Activated CD4-positive, alpha-beta T cell treated with anti-CD3 and anti-CD28 coated beads, Interleukin-2, amount 50 U/mL, for 4 hours (primary cell): ENCODE data around the gene RWDD4.
"Not testable (repeated sequence)": the region's sequence is repeated elsewhere in the genome, so short reads cannot be mapped to it uniquely, and the experiment has no call there.

Experiments used
- DNase-seq, 2 experiments: peaks; one replicate each; pipeline ENCODE4 v3.0.0-alpha.2; 2020

Gene RWDD4

DNA sequence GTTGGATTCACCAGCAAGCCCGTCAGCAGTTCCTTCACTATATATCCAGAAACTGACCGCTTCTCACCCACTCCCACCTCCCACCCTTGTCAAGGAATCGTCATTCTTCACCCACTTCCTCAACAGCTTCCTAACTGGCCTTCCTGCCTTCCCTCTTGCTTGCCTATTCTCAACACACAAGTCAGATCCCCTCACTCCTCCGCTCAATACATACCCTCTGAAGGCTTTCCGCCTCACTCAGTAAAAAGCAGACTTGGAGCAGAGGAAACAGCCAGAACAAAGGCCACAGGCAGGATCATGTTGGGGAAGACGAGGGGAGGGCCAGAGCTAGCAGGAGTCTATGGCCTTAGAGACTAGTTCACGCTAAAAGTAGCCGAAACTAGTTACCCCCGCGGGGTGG, 23.7 kb downstream of the RWDD4 start:
- DNase-seq, result no peak

DNA sequence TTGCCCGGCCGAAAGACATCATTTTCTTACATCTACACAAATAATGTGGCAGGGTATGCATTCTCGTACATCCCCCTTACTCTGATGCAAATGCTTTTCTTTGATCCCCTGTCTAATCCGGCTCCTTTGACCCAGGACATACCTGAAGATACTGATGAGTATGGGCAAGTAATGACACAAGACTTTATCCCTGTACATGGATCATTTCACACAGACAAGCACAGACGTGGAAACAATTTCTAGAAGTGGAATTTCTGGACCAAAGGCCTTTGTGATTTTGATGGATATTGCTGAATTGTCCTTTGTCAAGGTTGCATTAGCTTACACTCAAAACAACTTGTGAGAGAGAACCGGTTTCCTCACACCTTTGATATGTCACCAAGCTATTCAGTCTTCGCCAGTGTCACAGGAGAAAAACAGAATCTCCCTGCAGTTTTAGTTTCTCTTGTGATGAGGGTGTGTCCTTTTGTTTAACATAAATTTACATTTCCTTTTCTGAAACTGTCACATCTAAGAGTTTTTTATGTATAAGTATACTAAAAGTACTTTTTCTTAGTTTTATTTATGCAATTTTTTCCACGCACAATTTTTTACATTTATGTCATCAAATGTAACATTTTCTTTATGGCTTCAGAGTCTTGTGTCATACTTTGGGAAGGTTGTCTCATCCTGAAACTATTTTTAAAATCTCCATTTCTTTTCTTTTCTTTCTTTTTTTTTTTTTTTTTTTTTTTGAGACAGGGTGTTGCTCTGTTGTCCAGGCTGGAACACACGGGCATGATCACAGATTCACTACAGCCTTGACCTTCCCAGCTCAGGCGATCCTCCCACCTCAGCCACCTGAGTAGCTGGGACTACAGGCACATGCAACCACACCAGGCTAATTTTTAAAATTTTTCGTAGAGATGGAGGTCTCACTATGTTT, 25.2 kb downstream of the RWDD4 start:
- no peak for DNase-seq

DNA sequence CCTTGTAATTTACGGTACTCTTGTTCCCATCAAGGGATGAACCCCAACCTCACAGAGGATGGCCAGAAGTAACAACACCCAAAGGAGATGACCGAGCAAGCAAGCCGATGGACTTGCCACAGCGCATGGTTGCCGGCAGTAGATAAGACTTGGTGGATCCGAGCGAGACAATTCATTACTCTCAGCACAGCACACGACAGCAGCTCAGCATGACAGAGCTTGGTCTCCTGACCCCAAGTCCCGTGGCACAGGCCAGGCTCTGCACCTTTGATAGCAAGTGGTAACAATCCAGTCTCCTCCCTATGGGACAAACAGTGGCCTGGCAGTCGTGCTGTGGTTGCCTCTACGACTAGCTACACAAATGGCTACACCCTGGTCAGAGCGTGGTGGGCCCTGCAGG, 26.3 kb downstream of the RWDD4 start:
- DNase-seq, result no peak

DNA sequence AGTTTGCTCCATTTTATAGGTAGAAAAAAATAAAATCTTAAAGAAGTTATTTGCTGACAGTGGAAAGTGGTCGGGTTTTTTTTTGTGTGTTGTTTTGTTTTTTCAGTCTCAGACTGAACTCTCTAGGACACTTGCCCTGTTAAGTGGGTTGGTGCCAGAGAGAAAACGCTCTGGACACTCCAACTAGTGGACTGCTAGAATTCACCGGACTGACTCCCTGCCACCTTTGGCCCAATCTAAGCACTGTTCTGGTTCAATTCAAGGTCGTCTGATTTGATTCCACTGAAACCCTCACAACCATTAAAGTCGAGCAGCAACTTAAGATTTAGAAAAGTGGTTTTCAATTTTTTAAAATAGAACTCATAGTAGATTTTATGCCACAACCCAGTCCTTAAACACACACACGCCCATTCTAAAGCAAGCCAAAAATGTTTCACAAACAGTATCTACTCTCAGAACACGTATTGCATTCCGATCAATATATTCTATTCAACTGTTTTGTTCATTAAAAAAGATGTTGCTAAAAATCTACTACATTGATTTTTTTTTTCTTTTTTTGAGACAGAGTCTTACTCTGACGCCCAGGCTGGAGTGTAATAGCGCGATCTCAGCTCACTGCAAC, 27.3 kb downstream of the RWDD4 start:
- DNase-seq, result no peak

DNA sequence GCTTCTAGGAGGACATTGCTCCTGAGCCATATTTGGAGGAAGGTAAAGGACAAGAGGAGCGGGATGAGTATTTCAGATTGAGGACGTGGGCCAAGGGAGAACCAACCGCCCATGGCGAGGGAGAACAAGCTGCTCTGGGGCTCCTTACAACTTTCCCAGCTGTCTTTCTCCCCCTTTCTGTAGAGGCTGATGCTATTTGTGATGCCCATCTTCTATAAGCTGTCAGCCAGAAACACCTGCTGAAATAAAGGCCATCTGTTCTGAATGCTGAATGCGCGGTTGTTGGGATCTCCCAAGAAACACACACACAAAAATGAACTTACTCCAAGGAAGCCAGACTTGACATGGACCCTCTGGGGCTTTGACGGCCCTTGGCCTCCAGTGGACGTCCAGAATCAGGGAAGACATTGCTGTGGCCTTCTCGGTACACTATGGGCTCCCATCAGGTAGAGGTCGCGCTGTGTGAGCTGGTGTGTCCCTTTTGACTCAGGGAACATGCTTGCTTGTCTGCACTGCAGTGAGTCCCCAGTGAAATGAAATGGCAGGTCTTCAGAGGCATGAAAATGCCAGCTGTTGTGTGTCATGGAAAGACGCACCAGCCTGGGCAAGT, 30.9 kb downstream of the RWDD4 start:
- DNase-seq, result no peak

DNA sequence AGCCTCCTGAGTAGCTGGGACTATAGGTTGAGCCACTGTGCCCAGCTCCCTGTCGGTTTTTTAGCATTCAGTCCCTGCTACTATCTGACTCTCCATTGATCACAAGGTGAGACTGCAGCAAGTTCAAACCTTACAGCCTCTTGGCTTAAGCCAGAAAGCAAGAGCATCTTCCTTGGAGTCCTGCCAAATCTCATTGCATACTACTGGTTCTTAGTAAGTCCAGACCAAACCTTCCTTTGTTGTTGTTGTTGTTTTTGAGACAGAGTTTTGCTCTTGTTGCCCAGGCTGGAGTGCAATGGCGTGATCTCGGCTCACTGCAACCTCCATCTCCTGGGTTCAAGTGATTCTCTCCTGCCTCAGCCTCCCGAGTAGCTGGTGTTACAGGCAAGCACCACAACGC, 31.7 kb downstream of the RWDD4 start:
- DNase-seq, result not testable (repeated sequence)

DNA sequence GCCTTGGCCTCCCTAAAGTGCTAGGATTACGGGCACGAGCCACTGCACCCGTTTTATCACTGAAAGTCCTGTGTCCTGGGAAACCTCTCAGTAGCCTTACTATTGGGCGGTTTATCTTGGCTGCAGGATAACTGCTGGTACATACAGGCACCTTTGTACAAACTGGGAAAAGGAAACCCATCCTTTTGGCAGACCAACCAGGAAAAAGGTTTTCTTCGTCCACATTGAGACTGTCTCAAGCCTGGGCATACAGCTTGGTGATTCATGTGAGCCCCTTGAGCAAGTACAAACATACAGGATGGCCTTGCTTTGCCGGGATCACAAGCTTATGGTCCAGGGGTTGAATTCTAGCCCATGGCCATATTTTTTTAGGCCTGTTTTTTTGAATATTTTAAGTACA, 32.8 kb downstream of the RWDD4 start:
- DNase-seq, result no peak

DNA sequence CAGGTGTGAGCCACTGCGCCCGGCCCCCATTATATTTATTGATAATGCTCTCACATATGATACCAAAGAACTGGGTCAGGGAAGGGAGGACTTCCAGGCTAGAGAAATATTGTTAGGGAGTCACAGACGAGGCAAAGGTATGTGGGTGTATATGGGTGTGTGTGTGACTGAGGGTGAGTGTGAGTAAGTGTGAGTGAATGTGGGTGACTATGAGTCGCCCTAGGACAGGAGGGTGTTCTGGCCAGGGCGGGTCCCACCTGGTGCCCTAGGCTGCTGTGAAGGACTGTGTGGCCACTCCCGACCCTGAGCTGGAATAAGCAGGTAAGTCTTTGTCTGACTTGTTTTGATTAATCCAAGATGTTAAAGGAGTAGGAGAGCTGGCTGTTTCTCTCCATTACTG, 34.4 kb downstream of the RWDD4 start:
- no peak for DNase-seq

DNA sequence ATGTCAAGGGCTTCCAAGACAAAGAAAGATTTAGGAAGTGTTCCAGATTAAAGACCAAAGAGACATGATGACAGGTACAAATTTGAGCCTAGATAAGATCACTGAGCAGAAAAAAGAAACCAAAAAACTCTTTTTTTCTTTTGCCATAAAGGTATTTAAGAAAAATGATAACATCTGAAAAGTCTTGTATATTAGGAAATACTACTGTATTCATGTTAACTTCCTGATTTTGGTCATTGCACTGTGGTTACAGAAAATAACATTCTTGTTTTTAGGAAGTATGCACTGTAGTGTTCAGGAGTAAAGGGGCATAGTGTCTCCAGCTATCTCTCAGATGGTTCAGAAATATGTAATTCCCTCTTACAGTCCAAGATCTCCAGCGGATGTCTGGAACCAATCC, 37.1 kb downstream of the RWDD4 start:
- no peak for DNase-seq

DNA sequence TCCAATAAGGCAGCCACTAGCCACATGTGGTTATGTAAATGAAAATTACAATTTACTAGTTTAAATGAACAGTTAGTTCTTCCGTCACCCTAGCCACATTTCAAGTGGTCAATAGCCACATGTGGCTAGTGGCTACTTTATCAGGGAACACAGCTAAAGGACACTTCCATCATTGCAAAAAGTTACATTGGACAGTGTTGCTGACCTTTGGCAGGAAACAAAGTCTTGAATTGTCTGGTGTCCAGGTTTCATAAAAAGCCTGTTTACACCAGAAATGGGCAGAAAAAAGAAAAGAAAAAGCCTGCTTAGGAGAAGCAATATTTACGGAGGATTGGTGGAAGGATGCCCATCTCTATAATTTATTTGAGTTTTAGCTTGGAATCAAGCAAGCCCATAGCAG, 38.6 kb downstream of the RWDD4 start:
- no peak for DNase-seq

DNA sequence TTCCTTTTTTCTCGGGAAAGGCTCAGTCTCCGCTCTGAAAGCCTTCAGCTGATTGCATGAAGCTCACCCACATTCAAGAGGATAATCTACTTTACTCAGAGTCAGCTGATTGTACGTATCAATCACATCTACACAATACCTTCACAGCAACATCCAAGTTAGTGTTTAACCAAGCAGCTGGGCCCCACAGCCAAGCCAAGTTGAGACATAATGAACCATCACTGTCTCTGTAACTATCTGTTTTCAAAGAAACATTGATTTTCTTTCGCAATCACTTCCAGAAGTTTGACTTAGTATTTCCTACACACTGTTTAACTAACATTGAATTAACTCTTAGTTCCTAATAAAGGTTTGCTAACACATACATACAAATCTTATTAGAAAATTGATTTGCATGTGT, 40.3 kb downstream of the RWDD4 start:
- no peak for DNase-seq

DNA sequence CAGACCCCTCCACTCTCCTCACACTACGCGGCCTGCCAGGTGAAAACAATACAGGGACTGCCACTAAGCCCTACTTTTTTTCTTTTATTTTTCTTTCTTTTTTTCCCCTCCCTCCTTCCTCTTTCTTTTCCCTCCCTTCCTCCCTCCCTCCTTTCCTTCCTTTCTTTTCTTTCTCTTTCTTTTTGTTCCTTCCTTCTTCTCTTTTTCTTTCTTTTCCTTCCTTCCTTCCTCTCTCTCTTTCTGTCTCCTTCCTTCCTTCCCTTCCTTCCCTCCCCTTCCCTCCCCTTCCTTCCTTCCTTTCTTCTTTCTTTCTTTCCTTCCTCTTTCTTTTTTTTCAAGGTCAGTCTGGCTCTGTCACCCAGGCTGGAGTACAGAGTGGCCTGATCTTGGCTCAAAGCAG, 41.9 kb downstream of the RWDD4 start:
- DNase-seq, result no peak

DNA sequence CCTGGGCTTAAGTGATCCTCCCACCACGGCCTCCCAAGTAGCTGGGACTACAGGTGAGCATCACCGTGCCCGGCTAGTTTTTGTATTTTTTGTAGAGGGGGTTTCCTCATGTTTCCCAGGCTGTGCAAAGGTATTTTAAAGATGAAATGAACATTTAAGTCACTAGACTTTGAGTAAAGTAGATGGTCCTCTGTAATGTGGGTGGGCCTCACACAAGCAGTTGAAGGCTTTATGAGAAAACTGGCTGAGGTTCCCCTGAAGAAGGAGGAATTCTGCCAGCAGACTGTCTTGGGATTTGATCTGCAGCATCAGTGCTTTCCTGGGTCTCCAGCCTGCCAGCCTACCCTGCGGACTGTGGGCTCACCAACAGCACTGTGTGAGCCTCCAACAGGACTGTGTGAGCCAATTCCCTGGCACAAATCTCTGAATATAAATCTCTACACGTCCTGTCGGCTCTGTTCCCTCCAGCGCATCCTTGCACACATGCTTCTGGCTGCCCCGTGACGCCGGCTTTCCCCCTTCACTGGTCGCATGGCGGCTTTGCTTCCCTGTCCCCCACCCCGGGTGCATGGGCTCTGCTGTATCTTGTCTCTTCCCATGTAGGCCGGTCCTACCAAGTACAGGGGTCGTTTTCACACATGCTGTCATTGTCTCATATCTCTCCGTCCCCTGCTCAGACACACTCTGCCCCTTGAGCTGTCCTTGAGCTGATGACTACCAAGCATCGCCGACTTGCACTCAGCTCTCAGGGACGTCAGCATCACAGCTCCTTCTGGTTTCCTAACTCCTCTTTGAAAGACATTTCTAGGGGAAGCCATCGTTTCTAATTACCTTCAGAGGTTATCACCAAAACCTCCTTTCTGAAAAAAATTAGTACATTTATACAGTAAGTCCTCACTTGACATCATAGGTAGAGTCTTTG, 46.4 kb downstream of the RWDD4 start:
- DNase-seq, result no peak

DNA sequence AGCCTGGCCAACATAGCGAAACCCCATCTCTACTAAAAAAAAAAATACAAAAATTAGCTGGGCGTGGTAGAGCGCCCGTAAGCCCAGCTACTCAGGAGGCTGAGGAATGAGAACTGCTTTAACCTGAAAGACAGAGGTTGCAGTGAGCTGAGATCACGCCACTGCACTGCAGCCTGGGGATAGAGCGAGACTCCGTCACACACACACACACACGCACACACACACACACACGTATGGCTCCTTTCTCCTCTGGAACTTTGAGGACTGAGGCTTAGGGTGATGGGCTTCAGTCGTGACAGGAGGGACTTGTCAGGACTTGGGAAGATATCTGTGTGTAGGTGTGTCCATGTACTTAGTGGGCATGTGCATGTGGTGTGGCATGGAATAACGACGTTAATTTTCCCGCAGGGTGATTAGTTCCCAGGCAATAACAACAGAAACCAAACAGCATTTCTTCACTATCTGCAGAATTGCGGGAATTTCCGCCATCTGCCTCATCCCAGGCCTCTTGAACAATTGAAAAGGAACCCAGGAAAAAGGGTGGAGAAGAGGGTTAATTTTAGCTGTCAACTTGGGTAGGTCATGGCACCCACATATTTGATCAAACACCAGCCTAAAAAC, 47.7 kb downstream of the RWDD4 start:
- no peak for DNase-seq

DNA sequence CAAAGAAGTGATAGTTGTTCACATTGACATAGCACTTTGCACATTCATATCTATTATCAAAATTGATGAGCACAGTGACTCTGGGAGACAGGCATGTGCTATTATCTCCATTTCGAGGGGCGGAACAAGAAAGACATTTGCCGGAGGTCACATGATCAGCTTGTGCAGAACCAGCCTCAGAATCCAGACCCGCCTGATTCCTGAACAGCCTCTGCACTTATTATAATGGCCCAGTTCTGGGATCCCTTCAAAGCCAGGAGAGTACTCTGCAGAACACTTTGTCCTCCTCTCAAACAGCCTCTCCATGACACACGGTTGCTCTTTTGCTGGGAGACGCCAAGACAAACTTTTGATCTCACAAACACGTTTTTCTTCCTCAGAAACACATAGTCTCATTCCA, 48.4 kb downstream of the RWDD4 start:
- DNase-seq, result no peak

DNA sequence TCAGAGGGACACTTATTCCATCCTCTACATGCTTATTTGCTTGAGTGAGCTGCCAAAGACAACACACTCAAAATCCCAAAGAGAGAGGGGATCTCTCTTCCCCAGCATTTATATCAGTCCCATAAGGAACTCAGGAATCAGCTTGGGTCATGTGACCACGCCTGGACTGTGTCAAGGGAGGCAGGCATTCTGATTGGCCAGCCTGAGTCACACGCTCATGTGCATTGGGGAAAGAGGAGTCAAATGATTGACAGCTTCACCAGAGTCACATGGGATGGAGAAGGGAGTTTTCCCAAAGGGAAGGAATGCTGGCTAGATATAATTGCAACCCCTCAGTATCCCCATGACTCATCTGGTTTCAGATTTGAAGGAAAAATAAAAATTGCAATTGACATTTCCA, 49.0 kb downstream of the RWDD4 start:
- no peak for DNase-seq

DNA sequence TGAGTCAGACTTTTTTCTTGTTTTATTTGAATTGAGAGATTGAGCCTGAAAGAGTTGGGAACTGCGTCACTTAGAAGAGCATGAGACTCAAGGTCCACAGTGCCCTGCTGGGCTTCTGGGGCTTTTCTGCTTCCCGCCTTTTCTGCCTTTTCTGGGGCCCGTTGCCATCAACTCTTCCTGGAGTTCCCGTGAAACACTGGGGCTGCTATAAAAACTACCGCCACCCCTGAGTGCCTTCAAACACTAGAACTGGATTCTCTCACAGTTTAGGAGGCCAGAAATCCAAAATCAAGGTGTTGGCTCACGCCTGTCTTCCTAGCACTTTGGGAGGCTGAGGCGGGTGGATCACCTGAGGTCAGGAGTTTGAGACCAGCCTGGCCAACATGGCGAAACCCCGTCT, 49.8 kb downstream of the RWDD4 start:
- no peak for DNase-seq

DNA sequence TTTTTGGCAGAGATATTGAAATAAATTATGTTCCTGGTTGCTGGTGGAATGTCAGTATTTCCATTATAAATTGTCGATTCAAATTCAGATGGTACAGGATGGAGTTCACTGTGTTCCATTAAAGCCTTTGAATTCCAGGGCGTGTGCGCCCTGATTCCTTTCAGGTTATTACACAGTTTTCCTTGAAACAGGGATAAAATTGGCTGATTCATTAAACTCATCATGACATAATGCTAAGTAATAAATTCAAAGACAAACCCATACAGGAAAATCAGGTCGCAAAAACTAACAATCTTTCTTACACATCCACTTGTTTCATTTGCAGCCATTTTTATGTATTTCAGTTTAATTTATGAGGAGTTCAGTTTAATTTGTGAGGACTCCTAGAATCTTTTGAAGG, 51.1 kb downstream of the RWDD4 start:
- no peak for DNase-seq

DNA sequence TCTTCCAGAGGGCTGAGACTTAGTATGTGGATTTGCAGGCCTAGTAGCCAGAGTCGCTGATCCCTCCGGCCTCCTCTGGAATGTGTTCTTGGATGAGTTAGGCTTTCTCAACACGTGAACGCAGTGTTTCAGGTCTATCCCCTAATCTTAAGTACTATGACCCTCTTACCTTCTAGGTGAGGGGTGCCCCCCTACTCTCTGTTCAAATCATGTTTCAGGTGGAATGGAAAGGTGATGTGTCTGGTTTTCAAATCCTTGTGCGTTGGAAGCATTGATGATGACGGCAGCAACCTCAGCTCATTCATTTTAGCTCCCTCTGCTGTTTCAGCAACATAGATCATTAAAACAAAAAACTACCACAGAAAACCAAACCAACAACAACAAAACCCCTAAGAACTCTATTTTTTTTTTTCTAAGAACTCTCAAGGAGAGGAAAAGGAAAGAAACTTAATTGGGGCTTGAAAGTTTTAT, 56.4 kb downstream of the RWDD4 start:
- DNase-seq, result no peak

DNA sequence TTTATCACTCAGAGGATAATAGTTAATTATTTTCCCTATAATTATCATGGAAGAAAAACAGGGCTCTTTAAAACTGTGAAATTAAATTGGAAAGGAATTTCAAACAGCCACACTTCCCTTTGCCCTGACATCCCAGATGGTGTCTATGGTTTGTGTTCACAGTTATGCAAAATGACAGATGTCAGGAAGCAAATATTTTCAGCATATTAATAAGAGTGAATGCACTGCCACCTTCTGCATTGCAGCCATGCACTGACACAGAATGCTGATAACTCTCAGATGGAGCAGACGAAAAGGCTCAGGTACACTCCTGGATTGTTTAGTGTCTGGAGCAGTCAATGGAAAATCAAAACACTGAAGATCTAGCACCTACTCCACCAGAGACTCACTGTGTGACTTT, 57.6 kb downstream of the RWDD4 start:
- DNase-seq, result no peak

DNA sequence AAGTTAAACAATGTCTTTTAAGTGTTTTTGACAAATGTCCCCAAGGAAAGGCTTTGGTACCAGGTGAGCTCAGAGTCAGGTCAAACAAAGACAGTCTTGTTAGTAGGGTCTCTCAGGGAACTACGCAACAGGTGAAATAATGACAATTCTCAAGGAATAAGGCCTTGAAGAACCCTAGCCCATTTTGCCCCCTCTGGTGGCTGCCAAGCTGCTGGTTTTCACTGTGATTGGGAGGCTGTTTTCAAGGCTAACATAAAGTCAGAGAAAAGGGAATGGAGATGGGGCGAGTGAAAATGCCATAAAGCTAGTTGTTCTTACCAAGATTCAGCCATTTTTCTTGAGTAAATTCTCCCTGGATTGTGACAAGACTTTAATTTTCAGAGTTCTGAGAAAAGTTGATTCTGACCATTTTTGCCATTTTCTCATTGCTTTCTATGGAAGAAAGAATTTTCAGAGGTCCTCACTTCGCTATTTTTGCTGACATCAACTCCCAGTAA, 58.7 kb downstream of the RWDD4 start:
- DNase-seq, result no peak

DNA sequence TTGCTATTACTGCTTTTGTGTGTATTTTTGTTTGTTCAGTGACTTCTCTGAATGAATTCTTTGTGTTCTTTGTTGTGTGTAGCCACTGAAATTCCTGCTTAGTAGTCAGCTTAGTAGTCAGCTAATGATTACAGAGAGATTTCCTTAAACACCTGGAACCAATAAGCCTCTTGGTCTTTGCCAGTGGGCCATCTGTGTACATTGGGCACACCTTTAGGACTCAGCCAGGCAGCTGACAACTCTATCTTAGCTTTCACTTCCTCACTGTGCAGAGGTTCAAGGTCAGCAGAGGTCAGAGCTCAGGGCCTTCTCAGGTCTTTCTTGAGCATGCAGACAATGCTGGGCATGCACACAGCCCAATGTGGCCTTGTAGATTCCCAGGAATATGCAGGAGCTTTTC, 59.3 kb downstream of the RWDD4 start:
- DNase-seq, result no peak
